HCT116 (cell line): ENCODE results near the gene HPCA.

ENCODE experiments used
- EZH2 ChIP-seq: fragments of 200-600 bp; sonication (generic); IDR thresholded peaks from 2 replicates; pipeline ENCODE4 v1.6.1; 2017; ENCODE audit warnings: antibody characterized with exemption, mixed run types
- SIN3A ChIP-seq: IDR thresholded peaks from 2 replicates; pipeline ENCODE4 v1.6.1; 2012; ENCODE audit warnings: low read depth

DNA sequence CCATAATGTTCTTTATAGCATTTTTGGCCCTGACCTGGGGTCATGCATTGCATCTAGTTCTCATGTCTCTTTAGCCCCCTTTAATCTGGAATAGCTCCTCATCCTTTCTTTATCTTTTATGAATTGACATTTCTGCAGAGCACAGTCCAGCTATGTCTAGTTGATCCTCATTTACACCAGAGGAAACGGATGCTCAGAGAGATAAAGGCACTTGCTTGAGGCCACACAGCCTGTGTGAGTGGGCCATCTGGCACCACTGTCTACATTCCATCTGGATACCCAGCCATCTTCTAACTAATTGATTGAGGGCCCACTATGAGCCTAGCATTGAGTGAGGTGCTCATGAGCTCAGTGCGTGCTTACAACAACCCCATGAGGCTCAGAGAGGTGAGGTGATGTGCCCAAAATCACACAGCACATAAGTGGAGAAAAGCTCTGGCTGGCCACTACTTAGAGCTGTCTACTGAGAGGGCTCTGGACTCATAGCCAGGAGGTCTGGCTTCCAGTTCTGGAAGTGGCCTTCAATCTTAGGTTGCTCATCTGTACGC, 3.5 kb downstream of the HPCA start:
- TF ChIP-seq EZH2 = no peak
- no peak for TF ChIP-seq SIN3A
